SK-N-MC (cell line): ENCODE data around the gene NAPG.

ENCODE experiments used
- EZH2 ChIP-seq: fragments of 200-600 bp; sonication (generic); IDR thresholded peaks from one replicate; pipeline ENCODE4 v1.6.1; 2017; ENCODE audit warnings: antibody characterized with exemption
- POLR2AphosphoS5 ChIP-seq: IDR thresholded peaks from 2 replicates; pipeline ENCODE4 v1.6.1; 2012; ENCODE audit warnings: mild to moderate bottlenecking, low read depth, low read length, borderline replicate concordance

GRCh38 chr18:10515456-10515855 is 10.4 kb upstream of the NAPG start:
- TF ChIP-seq POLR2AphosphoS5 (no peak), EZH2 (no peak)
